Mammary epithelial cell (primary cell): Measurements from ENCODE around the gene RNF144B.

Source experiments
- CTCF ChIP-seq, 2 donors: IDR thresholded peaks in 1 of 2; conservative IDR thresholded peaks in 1 of 2; 2 replicates each; pipeline ENCODE4 v1.5.1; 2011 to 2012; ENCODE audit warnings: inconsistent platforms in 2 of 2, low read length in 2 of 2, mild to moderate bottlenecking in 2 of 2, control low read depth in 1 of 2, low read depth in 1 of 2; ENCODE audit not compliant: insufficient read depth in 1 of 2; ENCODE audit errors: extremely low read depth in 1 of 2
- EZH2 ChIP-seq: IDR thresholded peaks from 2 replicates; pipeline ENCODE4 v1.6.1; 2012; ENCODE audit warnings: low read length, inconsistent platforms, borderline replicate concordance

GRCh38 chr6:18367371-18367770 lies 19.8 kb upstream of the RNF144B start:
- TF ChIP-seq CTCF (conservative IDR thresholded peaks at IDR 0.05 in 1 of 2, IDR thresholded peaks at IDR 0.05 in 1 of 2; ENCODE audit: extremely low read depth in 1 of 2, insufficient read depth in 1 of 2, low read depth in 1 of 2, low read length in 2 of 2) (no peak), EZH2 (no peak)
